KOPT-K1 (cell line): ENCODE measurements around the gene CADM3.

Experiments used
- H3K27ac ChIP-seq: fragments of 200-600 bp; sonication (generic); 2 replicates; pipeline ENCODE4 v1.5.1; 2016; ENCODE audit warnings: antibody characterized with exemption, mild to moderate bottlenecking, low read depth, low read length; ENCODE audit not compliant: poor library complexity, severe bottlenecking
- H3K36me3 ChIP-seq: fragments of 200-600 bp; sonication (generic); 2 replicates; pipeline ENCODE4 v1.5.1; 2017; ENCODE audit warnings: antibody characterized with exemption, mild to moderate bottlenecking, low read length, moderate library complexity; ENCODE audit not compliant: insufficient read depth
- H3K9me3 ChIP-seq: fragments of 200-600 bp; sonication (generic); 2 replicates; pipeline ENCODE4 v1.5.1; 2017; ENCODE audit warnings: antibody characterized with exemption, low read length, mild to moderate bottlenecking; ENCODE audit not compliant: insufficient read depth, poor library complexity, severe bottlenecking

Gene CADM3

GRCh38 chr1:159163614-159164228, 7.7 kb upstream of the CADM3 start:
- H3K36me3 ChIP-seq: no peaks in the 10 kb centered on the region
- H3K27ac ChIP-seq: no peak overlapping the region
- no peaks in the 10 kb centered on the region for H3K9me3 ChIP-seq

DNA sequence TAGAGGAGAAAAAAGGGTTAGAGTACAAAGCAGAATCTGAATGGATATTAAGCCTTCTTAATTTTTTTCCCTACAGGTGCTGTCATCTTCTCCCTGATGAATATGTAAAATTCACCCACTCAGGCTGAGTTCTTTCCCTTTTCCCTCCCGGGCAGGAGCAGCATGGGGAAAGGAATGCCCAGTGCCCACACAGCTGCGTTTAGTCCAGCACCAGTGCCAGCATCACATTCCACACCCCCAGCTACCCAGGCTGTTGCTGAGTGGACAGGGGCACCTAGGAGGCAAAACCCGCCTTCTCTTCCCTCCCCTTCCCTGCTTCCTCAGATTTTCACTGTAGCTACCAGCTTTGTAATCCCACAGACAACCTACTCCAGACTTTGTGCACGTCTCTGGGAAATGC, 3.4 kb upstream of the CADM3 start:
- H3K36me3 ChIP-seq: no peaks in the 10 kb centered on the region
- H3K9me3 ChIP-seq: no peaks in the 10 kb centered on the region
- H3K27ac ChIP-seq: no peak overlapping the region

- no peaks in the 10 kb centered on the region for H3K36me3 ChIP-seq
These were observed 776 bp upstream of the CADM3 start for GRCh38 chr1:159170639-159171038.

GRCh38 chr1:159171688-159172501, 480 bp downstream of the CADM3 start:
- Histone ChIP-seq H3K27ac (no peak overlapping the region), H3K36me3 (no peaks in the 10 kb centered on the region), H3K9me3 (no peaks in the 10 kb centered on the region)

More at GRCh38 chr1:159170639-159171038, 776 bp upstream of the CADM3 start:
- H3K9me3 ChIP-seq: no peaks in the 10 kb centered on the region
- H3K27ac ChIP-seq: no peak overlapping the region

- H3K36me3 ChIP-seq: no peaks in the 10 kb centered on the region
- no peak overlapping the region for H3K27ac ChIP-seq
These were observed 1.3 kb downstream of the CADM3 start for GRCh38 chr1:159172614-159173291.

GRCh38 chr1:159173320-159173719, 1.9 kb downstream of the CADM3 start:
- no peaks in the 10 kb centered on the region for H3K36me3 ChIP-seq
- H3K27ac ChIP-seq: no peak overlapping the region
- H3K9me3 ChIP-seq: no peaks in the 10 kb centered on the region

More at GRCh38 chr1:159172614-159173291, 1.3 kb downstream of the CADM3 start:
- H3K9me3 ChIP-seq: no peaks in the 10 kb centered on the region

GRCh38 chr1:159175571-159175970, 4.2 kb downstream of the CADM3 start:
- Histone ChIP-seq H3K9me3 (no peaks in the 10 kb centered on the region), H3K27ac (no peak overlapping the region), H3K36me3 (no peaks in the 10 kb centered on the region)

DNA sequence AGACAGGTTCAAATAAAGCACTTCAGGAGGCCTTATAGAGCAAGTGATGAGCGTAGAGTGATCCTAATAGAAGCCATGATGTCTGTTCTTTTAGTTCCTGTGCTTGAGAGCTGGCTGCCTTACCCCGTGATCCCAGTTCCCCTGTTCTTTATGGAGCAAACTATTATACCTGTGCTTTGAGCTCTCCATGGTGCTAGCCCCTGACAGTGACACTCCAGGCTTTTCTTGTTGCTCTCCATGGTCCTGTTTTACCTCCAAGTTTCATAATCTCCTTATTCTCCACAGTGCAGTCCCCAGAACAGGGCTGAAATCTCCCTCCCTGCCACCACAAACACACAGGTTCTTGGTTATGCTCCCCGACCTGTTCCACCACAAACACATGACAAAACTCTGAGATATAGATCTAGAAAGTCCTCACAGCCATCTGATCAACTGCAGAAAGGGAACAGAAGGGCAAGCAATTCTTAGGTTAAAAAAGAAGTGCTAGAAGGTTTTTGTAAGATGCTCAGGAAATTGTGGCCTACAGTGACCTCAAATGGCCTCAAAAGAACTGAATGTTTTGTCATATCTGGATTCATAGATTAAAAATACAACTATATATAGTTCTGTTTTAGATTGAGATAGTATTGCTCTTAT, 6.0 kb downstream of the CADM3 start:
- Histone ChIP-seq H3K9me3 (no peaks in the 10 kb centered on the region), H3K36me3 (no peaks in the 10 kb centered on the region), H3K27ac (no peak overlapping the region)

- H3K36me3 ChIP-seq: no peaks in the 10 kb centered on the region
- no peak overlapping the region for H3K27ac ChIP-seq
- H3K9me3 ChIP-seq: no peaks in the 10 kb centered on the region
These were observed 8.5 kb downstream of the CADM3 start for GRCh38 chr1:159179906-159180305.

- no peaks in the 10 kb centered on the region for H3K36me3 ChIP-seq
- no peaks in the 10 kb centered on the region for H3K9me3 ChIP-seq
- H3K27ac ChIP-seq: no peak overlapping the region
These were observed 9.1 kb downstream of the CADM3 start for GRCh38 chr1:159180516-159180915.

- Histone ChIP-seq H3K27ac (no peak overlapping the region), H3K36me3 (no peaks in the 10 kb centered on the region), H3K9me3 (no peaks in the 10 kb centered on the region)
These were observed 10.1 kb downstream of the CADM3 start for GRCh38 chr1:159181328-159182024.

DNA sequence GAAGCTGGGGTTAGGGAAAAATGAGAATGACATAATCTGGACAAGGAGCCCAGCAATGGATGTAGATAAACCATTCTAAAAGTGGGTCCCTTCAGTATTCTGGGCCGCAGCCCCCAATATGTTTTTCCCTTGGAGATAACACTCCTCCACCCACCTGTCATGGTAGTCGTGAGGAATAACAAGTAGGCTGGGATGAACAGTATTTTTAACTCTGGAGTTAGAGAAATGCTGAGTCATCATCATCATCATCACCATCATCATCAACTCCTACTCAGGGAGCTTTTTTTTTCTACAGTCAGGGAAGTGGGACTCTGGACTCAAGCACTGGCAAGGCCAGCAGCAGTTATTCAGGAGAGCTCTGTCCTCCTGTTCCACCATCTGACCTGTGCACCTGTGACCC, 12.8 kb downstream of the CADM3 start:
- Histone ChIP-seq H3K27ac (no peak overlapping the region), H3K9me3 (no peaks in the 10 kb centered on the region), H3K36me3 (no peaks in the 10 kb centered on the region)

DNA sequence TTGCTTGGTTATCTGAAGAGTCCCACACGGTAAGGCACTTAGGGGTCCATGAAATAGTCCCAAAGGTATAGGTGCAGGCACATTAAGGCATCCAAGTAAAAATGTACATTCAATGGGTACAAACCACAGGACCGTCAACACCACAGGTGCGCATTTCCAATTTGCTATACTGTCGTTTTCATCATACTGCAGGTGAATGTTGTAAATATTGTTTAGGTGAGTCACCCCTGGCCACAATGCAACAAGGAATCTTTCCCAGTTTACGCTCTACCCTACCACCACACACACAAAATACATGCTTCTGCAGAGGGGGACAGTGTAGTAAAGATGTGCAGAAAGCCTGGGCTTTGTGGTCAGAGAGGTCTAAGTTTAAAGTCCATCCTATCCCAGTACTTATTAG, 13.7 kb downstream of the CADM3 start:
- H3K27ac ChIP-seq: no peak overlapping the region
- no peaks in the 10 kb centered on the region for H3K36me3 ChIP-seq
- no peaks in the 10 kb centered on the region for H3K9me3 ChIP-seq

- Histone ChIP-seq H3K36me3 (no peaks in the 10 kb centered on the region), H3K9me3 (no peaks in the 10 kb centered on the region), H3K27ac (no peak overlapping the region)
These were observed 15.6 kb downstream of the CADM3 start for GRCh38 chr1:159187033-159187432.
